AG10803 (cell line): ENCODE measurements around the gene PRMT1.

Source experiments
- DNase-seq: peaks from one replicate; pipeline ENCODE4 v3.0.0; 2010; ENCODE audit warnings: low read depth
- H3K4me3 ChIP-seq: 2 replicates; pipeline ENCODE4 v1.5.1; 2011; ENCODE audit warnings: mild to moderate bottlenecking, low read length, control low read depth
- TF ChIP-seq, protein P1 (sequence below): conservative IDR thresholded peaks from 2 replicates; pipeline ENCODE4 v1.5.1; 2011; ENCODE audit warnings: mild to moderate bottlenecking, low read length, control low read depth, inconsistent platforms

PRMT1 gene

DNA sequence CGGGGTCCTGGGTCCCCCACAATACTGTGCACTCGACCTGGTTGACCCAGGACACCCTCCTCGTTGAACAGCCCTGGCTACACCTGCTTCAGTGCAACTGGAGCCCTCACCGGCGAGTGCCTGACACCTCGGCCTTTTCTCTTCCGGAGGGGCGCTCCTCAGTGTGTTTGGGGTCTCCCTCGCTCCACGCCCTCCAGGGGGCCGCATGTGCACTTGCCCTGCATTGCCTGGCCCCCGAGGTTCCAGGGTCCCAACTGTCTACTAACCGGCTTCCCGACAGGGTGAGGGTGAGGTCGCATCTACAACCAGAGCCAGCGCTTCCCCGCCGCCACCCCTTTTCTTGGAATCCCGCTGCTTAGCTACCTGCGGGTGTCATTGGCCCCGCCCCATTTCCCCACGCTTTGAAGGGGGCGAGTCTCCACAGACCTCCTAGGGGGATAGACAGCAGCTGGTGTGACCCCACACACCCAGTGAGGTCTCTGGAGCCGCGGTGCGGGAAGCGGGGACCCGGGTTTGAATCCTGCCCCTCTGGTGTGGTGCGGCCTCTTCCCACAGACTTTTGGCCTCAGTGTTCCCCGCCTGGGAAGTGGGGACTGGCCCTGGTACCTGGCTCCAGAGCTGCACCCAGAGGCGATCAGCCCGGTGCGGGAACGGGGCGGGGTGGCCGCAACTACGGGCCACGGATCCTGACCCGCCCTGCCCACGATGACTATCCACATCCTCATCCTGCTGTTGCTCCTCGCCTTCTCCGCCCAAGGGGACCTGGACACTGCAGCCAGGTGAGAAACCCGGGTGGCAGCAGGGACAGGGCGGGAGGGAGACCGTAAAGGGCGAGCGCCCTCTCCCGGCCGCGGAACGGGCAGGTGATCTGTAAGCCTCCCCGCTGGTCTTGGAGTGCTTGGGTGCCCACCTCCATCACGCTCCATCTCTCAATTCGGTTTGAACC is 12.3 kb downstream of the PRMT1 start, which contains the start of gene ADM5:
Gene ADM5 (plus strand): TSS at position 462 of the 946 bp plus-strand sequence. CDS start 244 bp downstream, at position 706.
- no peak for DNase-seq
- TF ChIP-seq, protein P1, sequence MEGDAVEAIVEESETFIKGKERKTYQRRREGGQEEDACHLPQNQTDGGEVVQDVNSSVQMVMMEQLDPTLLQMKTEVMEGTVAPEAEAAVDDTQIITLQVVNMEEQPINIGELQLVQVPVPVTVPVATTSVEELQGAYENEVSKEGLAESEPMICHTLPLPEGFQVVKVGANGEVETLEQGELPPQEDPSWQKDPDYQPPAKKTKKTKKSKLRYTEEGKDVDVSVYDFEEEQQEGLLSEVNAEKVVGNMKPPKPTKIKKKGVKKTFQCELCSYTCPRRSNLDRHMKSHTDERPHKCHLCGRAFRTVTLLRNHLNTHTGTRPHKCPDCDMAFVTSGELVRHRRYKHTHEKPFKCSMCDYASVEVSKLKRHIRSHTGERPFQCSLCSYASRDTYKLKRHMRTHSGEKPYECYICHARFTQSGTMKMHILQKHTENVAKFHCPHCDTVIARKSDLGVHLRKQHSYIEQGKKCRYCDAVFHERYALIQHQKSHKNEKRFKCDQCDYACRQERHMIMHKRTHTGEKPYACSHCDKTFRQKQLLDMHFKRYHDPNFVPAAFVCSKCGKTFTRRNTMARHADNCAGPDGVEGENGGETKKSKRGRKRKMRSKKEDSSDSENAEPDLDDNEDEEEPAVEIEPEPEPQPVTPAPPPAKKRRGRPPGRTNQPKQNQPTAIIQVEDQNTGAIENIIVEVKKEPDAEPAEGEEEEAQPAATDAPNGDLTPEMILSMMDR, result peak; percentile 51
- H3K4me3 ChIP-seq, result peak within 1 kb of the TSS; percentile 65

DNA sequence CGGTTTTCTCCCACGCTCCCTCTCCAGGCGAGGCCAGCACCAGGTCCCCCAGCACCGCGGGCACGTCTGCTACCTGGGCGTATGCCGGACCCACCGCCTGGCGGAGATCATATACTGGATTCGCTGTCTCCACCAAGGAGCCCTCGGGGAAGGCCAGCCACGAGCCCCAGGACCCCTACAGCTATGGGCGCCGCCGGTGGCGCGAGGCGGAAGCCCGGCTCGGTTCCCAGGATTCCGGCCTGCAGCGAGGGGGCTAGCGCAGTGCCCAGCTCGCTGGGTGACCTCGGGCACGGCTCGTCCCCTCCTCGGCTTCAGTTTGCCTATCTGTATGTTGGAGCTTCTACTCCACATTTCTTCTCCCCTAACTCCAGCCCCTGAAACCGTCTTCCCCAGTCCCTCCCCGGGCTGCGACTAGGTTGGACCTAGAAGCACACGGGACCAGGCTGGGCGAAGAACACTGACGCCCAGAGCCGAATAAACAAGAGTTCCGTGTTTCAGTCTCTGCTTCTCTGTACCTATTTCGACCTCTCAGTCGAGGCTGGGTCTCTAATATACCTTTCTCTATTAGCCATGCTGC is 13.1 kb downstream of the PRMT1 start:
- H3K4me3 ChIP-seq, result peak overlapping the region; percentile 65
- DNase-seq, result no peak
- TF ChIP-seq, protein P1, result no peak

DNA sequence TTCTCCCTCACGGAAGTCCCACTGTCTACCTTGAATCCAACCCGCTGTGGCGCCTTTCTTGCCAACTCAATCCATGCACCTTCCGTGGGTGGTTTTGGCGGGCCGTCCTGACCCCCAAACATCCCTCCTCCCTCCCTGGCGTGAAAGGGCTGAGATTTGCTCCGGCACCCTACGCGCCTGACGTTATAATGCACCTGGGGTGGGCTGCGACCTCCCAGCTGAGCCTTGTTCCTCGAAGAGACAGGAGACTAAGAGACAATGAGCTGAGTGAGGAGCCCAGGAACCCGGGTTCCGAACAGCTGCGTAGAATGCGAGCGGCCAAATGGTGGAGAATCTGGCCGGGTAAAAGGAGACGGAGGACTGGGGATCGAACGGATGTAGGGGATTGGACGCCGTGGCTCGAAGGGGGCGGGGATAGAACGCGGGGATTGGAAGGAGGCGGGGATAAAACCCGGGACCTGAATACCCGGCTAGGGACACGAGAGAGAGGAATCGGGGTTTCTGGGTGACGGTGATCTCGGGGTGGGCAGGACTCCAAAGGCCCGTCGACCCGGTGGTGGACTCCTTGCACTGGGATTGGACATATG is 13.7 kb downstream of the PRMT1 start, which contains the start of gene CPT1C:
Gene CPT1C (plus strand): TSS at position 461 of the 587 bp plus-strand sequence. CDS start 1,137 bp downstream, outside the sequence.
- TF ChIP-seq, protein P1, result no peak
- H3K4me3 ChIP-seq, result peak within 1 kb of the TSS; percentile 65
- peak; percentile 67 for DNase-seq

DNA sequence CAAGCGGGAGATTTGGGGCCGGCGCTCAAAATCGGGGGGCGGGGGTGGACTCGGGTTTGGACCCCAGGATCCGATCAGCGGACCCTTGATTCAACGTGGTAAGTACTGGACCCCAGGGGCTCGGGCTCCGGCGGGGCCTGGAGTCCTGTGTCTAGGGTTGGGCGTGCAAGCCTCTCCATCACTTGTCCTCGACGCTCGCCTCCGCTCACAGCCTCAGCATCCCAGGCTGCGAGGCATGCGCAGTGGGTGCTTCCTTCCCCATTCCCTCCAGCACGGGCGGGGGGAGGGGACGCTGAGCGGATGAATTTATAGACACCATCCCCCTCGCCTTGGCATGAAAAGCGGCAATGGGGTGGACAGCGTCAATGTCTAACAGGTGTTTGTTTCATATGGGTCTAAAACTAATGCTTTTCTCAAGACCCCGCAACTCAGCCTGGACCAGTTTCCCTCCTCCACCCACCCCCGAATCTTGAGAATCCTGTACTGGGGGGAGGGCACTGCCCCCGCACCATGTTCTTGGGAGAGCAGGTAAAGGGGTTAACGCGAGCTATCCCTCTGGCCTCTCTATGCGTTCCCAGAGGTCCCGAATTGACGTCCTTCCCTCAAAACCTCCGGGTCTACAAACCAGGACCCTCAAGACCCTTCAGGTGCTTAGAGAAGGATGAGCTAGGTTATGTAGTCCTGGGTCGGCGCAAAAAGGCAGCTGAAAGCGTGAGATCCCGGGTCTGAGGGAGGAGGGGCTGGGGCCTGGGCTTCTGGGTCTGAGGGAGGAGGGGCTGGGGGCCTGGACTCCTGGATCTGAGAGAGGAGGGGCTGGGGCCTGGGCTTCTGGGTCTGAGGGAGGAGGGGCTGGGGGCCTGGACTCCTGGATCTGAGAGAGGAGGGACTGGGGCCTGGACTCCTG is 14.4 kb downstream of the PRMT1 start:
- DNase-seq, result peak; percentile 63
- TF ChIP-seq, protein P1, result no peak
- H3K4me3 ChIP-seq, result peak overlapping the region; percentile 65

DNA sequence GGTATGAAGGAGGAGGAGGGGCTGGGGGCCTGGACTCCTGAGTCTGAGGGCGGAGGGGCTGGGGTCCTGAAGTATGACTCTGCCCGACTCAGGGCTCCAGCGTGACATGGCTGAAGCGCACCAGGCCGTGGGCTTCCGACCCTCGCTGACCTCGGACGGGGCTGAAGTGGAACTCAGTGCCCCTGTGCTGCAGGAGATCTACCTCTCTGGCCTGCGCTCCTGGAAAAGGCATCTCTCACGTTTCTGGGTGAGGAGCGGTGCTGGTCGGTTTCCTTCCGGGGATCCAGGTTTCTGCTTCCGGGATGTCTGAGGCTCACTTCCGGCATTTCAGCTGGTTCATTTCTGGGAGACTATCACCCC is 15.1 kb downstream of the PRMT1 start:
- no peak for DNase-seq
- peak overlapping the region; percentile 65; the same call in 1 of the 2 replicates for H3K4me3 ChIP-seq
- TF ChIP-seq, protein P1, result no peak

DNA sequence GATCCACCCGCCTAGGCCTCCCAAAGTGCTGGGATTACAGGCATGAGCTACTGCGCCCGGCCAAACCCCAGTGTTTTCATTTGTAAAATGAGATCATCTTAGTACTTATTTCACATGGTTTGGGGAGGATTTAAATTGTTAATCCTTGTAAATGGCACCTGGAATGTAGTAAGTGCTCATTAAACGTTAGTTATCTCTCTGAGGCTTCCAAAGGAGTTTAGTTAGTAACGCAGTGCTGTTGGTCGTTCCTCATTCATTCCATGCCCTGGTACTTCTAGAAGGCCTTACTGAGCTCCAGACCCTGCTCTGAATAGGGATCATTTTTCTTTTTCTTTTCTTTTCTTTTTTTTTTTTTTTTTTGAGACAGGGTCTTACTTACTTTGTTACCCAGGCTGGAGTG is 19.0 kb downstream of the PRMT1 start:
- DNase-seq, result no peak
- no peak overlapping the region for H3K4me3 ChIP-seq
- TF ChIP-seq, protein P1, result no peak
